C1 segment of cervical spinal cord (tissue), 14 donors: Measurements from ENCODE around the gene PCP2.
A peak's percentile ranks its signal among the peaks of the same experiment; 100 is the strongest.

ENCODE experiments used
- DNase-seq, 14 donors: peaks; one replicate each; lab custom pipeline; 2025; lab: John Stamatoyannopoulos, UW

The PCP2 gene

GRCh38 chr19:7638802-7639465, 5.4 kb upstream of the PCP2 start:
- no peak for DNase-seq

GRCh38 chr19:7637374-7638256, 4.1 kb upstream of the PCP2 start:
- peak in 1 of 14 donors; percentile 13 for DNase-seq

- DNase-seq: peak in 5 of 14 donors; percentile 9 to 22 (median 13)
Observed at GRCh38 chr19:7636691-7637373, 3.3 kb upstream of the PCP2 start, which contains the start of gene STXBP2. TSS of gene STXBP2 (plus strand) at chr19:7637110. CDS start at chr19:7637150, 40 bp downstream.

- no peak for DNase-seq
Observed at GRCh38 chr19:7636317-7636690, 2.8 kb upstream of the PCP2 start.

GRCh38 chr19:7635670-7636069, 2.2 kb upstream of the PCP2 start:
- DNase-seq: no peak

- DNase-seq: no peak
Observed at GRCh38 chr19:7632340-7633203, 947 bp downstream of the PCP2 start.

- DNase-seq: no peak
Observed at GRCh38 chr19:7631577-7631976, 1.9 kb downstream of the PCP2 start.

GRCh38 chr19:7629347-7630054, 4.0 kb downstream of the PCP2 start, which contains the start of the genes PET100 and XAB2:
TSS of gene PET100 (plus strand) at chr19:7629793. CDS start at chr19:7629834, 41 bp downstream.
TSS of gene XAB2 (minus strand) at chr19:7629545. CDS start at chr19:7629527, 18 bp downstream.
- DNase-seq: peak; percentile 72 to 98 (median 95)

- DNase-seq: no peak
Observed at GRCh38 chr19:7628589-7629311, 4.8 kb downstream of the PCP2 start.

GRCh38 chr19:7627166-7627565, 6.4 kb downstream of the PCP2 start:
- DNase-seq: no peak

- DNase-seq: no peak
Observed at GRCh38 chr19:7625763-7626372, 7.7 kb downstream of the PCP2 start.

GRCh38 chr19:7624810-7625209, 8.7 kb downstream of the PCP2 start:
- DNase-seq: no peak

- no peak for DNase-seq
Observed at GRCh38 chr19:7623725-7624603, 9.6 kb downstream of the PCP2 start.

GRCh38 chr19:7622933-7623685, 10.4 kb downstream of the PCP2 start:
- DNase-seq: no peak

GRCh38 chr19:7620442-7621412, 12.8 kb downstream of the PCP2 start:
- no peak for DNase-seq
